ENCODE results near the gene MXI1.
"Not testable (repeated sequence)": the region's sequence is repeated elsewhere in the genome, so short reads cannot be mapped to it uniquely, and the experiment has no call there.

DNA sequence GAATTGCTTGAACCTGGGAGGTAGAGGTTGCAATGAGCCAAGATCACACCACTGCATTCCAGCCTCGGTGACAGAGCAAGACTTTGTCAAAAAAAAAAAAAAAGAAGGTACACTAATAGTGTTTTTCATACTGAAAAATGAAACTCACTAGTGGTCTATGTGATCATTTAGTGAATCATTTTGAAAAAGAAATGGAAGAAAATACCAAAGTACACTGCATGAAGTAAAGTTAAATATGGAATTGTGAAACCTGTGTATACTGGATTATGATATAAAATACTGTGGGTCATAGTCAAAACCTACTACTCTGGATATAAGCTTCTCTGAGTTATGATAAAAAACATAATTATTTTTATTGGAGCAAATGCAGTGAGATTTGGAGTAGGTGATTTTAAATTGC, 42.1 kb downstream of the MXI1 start:
- TF ChIP-seq POLR2A, EP300, POLR2AphosphoS5 (IDR thresholded peaks at IDR 0.05): not testable (repeated sequence)
- TF ChIP-seq, protein P1, sequence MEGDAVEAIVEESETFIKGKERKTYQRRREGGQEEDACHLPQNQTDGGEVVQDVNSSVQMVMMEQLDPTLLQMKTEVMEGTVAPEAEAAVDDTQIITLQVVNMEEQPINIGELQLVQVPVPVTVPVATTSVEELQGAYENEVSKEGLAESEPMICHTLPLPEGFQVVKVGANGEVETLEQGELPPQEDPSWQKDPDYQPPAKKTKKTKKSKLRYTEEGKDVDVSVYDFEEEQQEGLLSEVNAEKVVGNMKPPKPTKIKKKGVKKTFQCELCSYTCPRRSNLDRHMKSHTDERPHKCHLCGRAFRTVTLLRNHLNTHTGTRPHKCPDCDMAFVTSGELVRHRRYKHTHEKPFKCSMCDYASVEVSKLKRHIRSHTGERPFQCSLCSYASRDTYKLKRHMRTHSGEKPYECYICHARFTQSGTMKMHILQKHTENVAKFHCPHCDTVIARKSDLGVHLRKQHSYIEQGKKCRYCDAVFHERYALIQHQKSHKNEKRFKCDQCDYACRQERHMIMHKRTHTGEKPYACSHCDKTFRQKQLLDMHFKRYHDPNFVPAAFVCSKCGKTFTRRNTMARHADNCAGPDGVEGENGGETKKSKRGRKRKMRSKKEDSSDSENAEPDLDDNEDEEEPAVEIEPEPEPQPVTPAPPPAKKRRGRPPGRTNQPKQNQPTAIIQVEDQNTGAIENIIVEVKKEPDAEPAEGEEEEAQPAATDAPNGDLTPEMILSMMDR (IDR thresholded peaks at IDR 0.05), result not testable (repeated sequence)

All from sigmoid colon (tissue), 4 donors.